PC-3 (cell line): ENCODE data around the gene KXD1.

Source experiments
- CTCF ChIP-seq: fragments of 300-600 bp; sonication (generic); conservative IDR thresholded peaks from 2 replicates; pipeline ENCODE4 v1.5.1; 2017; ENCODE audit warnings: antibody characterized with exemption, low read depth, mild to moderate bottlenecking, low read length
- EZH2 ChIP-seq: fragments of 300-600 bp; sonication (generic); IDR thresholded peaks from one replicate; pipeline ENCODE4 v1.6.1; 2017; ENCODE audit warnings: antibody characterized with exemption, mild to moderate bottlenecking, low read length; ENCODE audit not compliant: unreplicated experiment

- TF ChIP-seq CTCF, result no peak
- TF ChIP-seq EZH2, result no peak
Observed at GRCh38 chr19:18593367-18594095, 35.9 kb downstream of the KXD1 start.
